GM21723 (cell line): Measurements from ENCODE around the gene KDM6A.
"Not testable (repeated sequence)": the region's sequence is repeated elsewhere in the genome, so short reads cannot be mapped to it uniquely, and the experiment has no call there.

Experiments
- ATAC-seq: cut with Tn5 transposase; IDR thresholded peaks from one replicate; pipeline ENCODE4 v1.9.1; 2021; ENCODE audit warnings: mild to moderate bottlenecking, moderate library complexity; ENCODE audit not compliant: unreplicated experiment

Gene KDM6A

GRCh38 chrX:44954562-44954961, 81.6 kb downstream of the KDM6A start:
- ATAC-seq, result no peak

DNA sequence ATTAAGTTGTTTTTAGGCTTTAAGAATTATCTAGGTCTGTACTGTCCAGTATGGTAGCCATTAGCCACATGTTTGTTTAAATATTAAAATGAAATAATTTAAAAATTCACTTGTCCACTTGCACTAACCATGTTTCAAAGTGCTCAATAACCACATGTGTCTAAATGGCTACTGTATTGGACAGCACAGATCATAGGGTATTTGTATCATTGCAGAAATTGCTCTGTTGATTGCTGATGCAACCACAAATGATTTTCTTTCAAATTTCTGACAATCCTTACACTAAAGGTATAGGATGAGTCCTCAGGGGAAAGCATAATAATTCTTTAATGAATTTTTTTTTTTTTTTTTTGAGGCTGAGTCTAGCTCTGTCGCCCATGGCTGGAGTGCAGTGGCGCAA, 84.9 kb downstream of the KDM6A start:
- ATAC-seq, result no peak

DNA sequence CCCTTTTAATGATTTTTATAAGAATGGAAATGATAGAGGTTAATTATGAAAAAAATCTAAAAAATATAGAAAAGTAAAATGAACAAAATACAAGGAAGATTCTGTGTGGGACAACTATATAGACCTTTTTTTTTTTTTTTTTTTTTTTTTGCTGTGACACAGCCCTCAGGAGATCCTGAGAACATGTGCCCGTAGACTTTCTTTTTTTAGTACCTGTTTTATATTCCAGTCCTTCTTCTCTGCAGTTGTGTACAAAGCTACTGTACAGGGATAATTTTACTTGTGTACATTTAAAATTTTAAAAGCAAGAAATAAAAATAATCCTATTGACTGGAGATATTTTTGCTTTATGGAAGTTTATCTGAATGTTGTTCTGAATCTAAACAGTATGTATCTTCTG, 85.5 kb downstream of the KDM6A start:
- ATAC-seq, result no peak

- no peak for ATAC-seq
Measured at GRCh38 chrX:44961817-44962607, 89.0 kb downstream of the KDM6A start.

- no peak for ATAC-seq
Measured at GRCh38 chrX:44962944-44963343, 90.0 kb downstream of the KDM6A start.

DNA sequence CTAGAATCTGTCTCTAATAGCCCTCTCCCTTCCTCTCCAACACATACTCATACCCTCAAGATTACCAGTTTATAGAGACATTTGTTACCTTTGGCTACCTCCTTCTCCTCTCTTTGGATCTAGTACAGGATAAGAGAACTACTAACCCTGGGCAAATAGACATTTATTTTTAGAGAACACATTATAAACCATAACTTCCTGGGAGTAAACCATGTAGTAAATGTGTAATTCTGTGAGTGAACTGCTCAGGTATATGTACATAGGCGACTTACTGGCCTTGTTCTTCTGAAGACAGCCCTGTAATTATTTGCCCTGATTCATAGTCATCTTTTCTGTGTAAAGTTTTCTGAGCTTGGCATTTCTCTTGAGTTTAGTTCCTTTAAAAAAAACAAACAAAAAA, 94.2 kb downstream of the KDM6A start:
- no peak for ATAC-seq

- ATAC-seq, result no peak
Measured at GRCh38 chrX:44970709-44971108, 97.7 kb downstream of the KDM6A start.

DNA sequence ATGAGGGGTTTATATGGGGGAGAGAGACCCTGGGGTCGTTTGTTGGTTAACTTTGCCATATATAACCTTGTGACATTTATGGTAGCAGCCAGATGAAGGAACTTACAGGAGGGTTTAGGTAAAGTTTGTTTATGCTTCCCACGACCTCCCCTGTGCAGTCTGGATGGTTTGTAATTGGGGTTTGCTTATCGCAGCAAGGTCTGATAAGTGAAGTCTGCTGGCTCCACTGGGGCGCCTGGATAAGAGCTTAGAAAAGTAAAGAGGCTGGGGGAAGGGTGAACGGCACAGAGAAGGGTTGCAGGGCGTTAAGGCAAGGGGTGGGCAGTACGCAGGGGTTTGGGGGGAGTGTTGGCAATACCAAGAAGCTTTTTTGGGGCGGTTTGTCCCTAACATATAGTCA, 98.7 kb downstream of the KDM6A start:
- ATAC-seq, result no peak

DNA sequence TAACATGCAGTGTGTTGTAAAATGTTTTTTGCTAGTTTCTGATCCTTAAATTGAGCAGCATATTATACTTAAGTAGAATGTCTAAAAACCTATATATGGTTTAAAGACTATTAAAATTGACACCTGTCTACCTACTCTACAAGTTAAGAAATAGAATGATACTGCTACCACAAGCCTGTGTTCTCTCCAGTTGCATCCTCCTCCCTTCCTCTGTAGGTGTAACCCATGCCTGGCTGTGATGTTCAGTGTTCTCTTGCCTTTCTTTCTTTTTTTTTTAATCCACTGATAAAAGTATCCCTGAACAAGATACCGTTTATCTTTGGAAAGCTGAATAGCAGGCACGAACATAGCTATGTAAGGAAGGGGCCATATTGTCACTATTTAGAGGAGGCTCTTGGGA, 99.1 kb downstream of the KDM6A start:
- no peak for ATAC-seq

- no peak for ATAC-seq
Measured at GRCh38 chrX:44973420-44973932, 100.5 kb downstream of the KDM6A start.

DNA sequence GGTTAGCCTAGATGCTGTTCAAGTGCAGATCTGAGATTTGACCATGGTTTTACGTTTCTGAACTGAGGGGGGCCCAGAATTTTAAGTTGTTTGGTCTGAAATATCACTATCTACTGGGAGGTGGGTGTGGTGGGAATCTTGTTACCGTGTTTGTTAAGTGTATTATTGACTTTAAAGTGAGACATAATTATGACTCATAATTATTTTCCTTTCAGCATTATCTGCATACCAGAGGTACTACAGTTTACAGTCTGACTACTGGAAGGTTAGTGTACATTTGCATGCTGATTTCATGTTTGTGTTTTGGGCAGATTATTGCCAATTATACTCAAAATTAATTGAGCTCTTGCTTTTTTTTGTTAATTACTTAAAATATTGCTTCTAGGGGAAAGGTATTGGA, 101.5 kb downstream of the KDM6A start:
- no peak for ATAC-seq

- no peak for ATAC-seq
Measured at GRCh38 chrX:44975666-44976263, 102.8 kb downstream of the KDM6A start.

DNA sequence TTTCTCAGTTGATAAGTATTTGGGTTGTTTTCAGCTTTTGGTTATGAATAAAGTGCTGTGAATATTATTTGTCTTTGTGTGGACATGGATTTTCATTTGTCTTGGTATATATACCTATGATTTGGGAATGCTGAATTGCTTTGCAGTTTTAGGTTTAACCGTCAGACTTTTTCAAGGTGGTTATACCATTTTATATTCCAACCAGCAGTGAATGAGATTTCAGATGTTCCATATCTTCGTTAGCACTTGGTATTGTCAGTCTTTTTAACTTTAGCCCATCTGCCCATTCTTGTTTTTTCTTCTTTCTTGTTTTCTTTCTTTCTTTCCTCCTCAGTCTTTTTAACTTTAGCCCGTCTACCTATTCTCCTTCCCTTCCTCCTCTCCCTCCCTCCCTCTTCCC, 106.0 kb downstream of the KDM6A start:
- no peak for ATAC-seq

DNA sequence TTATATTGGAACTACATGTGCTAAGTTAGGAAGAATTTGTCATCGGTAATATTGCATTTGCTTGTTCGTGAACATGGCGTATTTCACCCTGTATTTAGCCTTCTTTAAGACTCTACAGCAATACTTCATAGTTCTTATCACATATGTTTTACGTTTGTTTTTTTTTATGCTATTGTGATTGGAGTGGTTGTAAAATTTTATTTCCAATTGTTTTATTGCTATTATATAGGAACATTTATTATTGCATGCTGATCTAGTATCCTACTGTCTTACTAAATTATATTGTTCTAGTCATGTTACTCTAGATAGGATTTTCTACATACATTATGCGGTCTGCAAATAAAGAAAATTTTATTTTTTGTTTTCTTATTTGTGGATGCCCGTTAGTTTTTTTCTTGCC, 107.4 kb downstream of the KDM6A start:
- ATAC-seq, result no peak

GRCh38 chrX:44980883-44981282, 107.9 kb downstream of the KDM6A start:
- ATAC-seq, result no peak

DNA sequence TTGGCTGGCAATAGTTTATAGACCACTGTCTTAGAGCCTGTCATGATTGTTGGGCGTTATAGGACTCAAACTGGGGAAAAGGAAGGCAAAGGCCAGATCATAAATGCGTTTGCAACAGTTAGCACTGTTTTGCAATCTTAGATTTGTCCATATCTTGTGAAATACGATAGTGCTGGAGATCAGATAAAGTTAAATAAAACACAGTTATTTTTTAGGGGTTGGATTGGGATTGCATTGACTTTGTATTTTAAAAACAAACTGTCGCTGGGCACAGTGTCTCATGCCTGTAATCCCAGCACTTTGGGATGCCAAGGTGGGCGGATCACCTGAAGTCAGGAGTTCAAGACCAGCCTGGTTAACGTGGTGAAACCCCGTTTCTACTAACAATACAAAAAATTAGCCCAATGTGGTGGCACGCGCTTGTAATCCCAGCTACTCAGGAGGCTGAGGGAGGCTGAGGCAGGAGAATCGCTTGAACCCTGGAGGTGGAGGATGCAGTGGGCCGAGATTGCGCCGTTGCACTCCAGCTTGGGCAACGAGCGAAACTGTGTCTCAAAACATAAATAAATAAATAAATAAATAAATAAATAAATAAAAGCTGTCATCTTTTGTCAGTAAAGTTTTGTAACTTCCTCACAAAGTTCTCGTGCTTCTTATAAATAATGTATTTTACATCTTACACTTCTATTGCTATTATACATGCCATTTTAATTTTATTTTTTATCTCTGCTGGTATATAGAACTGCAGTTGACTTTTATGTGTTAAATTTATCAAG, 117.2 kb downstream of the KDM6A start:
- ATAC-seq, result no peak

- ATAC-seq, result no peak
Measured at GRCh38 chrX:44992775-44993174, 119.8 kb downstream of the KDM6A start.

GRCh38 chrX:44996277-44996676, 123.3 kb downstream of the KDM6A start:
- ATAC-seq, result no peak

DNA sequence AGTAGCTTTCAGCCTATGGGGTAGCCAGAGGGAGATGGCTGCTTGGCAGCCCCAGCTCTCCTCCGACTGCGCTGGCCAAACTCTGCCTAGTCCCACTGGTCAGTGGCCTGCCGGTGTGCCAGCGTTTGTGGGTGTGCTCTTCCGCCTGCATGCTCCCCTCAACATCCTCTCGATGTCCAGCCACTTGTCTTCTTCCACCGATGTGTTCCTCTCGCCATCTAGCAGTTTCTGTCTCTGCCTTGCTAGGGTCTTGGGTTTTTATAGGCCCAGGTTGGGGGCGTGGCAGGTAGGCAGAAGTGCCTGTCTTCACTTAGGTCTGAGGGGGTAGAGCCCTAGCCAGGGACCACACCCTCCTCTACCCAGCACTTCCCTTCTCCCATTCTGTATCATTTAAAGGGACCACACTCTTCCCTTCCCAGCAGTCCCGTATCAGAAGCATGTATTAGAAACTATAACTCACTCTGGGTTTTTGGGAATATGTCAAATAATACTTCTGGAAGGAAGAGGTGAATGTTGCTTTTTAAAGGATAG, 124.4 kb downstream of the KDM6A start:
- no peak for ATAC-seq

DNA sequence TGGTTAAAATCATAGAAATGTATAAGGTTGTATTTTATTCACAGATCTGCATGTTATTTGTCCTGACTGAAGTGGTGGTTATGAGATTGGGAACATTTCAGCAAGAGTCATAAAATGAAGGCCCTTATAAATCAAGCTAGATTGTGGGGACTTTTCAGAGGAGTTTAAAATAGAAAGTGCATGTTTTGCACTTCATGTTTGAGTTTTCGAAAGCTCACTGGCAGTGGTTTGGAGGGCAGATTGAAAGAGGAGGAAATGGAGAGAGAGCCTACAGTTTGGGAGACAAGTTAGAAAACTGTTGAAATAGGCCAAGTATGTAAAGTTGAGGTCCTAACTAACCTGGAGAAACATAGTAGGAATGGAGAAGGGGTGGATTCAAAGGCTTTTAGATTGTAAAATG, 124.9 kb downstream of the KDM6A start:
- no peak for ATAC-seq

DNA sequence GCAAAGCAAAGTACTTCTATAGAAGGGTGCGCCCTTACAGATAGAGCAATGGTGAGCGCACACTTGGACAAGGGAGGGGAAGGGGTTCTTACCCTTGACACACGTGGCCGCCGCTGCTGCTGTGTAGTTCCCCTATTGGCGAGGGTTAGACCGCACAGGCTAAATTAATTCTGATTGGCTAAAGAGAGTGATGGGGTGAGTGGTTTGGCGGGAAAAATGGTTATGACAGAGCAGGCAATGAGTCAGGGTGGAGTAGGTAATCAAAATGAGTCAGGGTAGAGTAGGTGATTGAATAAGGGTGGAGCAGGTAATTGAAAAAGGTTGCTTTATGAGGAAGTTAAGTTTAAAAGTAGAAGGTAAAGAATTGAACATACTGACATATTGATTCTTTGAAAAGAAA, 126.2 kb downstream of the KDM6A start:
- not testable (repeated sequence) for ATAC-seq
